Measurements from ENCODE around the gene DCPS. TPM values are rescaled to one million over a fixed set of nuclear protein-coding genes. Genes with fewer than 3 reads are reported as not detected.

Gene DCPS
- total RNA-seq, 1 experiment from 2014 or later, result 26.2 TPM

DNA sequence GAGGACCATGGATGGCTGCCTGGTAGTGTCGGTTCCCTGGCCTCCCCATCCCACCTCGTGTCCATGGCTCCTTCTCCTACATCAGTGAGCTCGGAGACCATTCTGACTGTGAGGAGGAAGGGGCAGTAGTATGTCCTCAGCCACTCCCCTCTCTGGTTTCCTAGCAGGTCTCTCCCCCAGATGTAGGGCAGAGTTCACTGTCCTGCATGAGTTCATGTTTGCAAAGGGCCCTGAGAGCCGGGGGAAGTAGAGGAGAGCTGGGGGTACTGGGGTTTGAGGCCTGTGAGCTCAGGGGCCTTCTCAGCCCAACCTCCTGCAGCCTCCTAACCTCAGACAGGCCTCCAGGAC, 33.2 kb downstream of the DCPS start (continued):
- no peak for TF ChIP-seq TEAD1 (CRISPR knock-in tag; IDR thresholded peaks at IDR 0.05)
- TF ChIP-seq ETV6 (CRISPR knock-in tag; IDR thresholded peaks at IDR 0.05), result no peak
- TF ChIP-seq, protein P1, sequence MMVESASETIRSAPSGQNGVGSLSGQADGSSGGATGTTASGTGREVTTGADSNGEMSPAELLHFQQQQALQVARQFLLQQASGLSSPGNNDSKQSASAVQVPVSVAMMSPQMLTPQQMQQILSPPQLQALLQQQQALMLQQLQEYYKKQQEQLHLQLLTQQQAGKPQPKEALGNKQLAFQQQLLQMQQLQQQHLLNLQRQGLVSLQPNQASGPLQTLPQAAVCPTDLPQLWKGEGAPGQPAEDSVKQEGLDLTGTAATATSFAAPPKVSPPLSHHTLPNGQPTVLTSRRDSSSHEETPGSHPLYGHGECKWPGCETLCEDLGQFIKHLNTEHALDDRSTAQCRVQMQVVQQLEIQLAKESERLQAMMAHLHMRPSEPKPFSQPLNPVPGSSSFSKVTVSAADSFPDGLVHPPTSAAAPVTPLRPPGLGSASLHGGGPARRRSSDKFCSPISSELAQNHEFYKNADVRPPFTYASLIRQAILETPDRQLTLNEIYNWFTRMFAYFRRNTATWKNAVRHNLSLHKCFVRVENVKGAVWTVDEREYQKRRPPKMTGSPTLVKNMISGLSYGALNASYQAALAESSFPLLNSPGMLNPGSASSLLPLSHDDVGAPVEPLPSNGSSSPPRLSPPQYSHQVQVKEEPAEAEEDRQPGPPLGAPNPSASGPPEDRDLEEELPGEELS (CRISPR knock-in tag; IDR thresholded peaks at IDR 0.05), result no peak
- no peak for TF ChIP-seq MYBL2 (CRISPR knock-in tag; IDR thresholded peaks at IDR 0.05)
- no peak for TF ChIP-seq NR2C2 (CRISPR knock-in tag; IDR thresholded peaks at IDR 0.05)
- TF ChIP-seq NFYB (CRISPR knock-in tag; conservative IDR thresholded peaks at IDR 0.05; ENCODE audit: low read depth), result no peak
- no peak for TF ChIP-seq MLX (CRISPR knock-in tag; IDR thresholded peaks at IDR 0.05)
- TF ChIP-seq SOX15 (CRISPR knock-in tag; IDR thresholded peaks at IDR 0.05), result no peak
- TF ChIP-seq ZNF121 (CRISPR knock-in tag; IDR thresholded peaks at IDR 0.05), result no peak
- TF ChIP-seq JAZF1 (CRISPR knock-in tag; IDR thresholded peaks at IDR 0.05), result no peak
- TF ChIP-seq, protein P2, sequence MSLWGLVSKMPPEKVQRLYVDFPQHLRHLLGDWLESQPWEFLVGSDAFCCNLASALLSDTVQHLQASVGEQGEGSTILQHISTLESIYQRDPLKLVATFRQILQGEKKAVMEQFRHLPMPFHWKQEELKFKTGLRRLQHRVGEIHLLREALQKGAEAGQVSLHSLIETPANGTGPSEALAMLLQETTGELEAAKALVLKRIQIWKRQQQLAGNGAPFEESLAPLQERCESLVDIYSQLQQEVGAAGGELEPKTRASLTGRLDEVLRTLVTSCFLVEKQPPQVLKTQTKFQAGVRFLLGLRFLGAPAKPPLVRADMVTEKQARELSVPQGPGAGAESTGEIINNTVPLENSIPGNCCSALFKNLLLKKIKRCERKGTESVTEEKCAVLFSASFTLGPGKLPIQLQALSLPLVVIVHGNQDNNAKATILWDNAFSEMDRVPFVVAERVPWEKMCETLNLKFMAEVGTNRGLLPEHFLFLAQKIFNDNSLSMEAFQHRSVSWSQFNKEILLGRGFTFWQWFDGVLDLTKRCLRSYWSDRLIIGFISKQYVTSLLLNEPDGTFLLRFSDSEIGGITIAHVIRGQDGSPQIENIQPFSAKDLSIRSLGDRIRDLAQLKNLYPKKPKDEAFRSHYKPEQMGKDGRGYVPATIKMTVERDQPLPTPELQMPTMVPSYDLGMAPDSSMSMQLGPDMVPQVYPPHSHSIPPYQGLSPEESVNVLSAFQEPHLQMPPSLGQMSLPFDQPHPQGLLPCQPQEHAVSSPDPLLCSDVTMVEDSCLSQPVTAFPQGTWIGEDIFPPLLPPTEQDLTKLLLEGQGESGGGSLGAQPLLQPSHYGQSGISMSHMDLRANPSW (CRISPR knock-in tag; conservative IDR thresholded peaks at IDR 0.05; ENCODE audit: low read depth), result no peak
- TF ChIP-seq ZBTB43 (CRISPR knock-in tag; IDR thresholded peaks at IDR 0.05), result no peak

DNA sequence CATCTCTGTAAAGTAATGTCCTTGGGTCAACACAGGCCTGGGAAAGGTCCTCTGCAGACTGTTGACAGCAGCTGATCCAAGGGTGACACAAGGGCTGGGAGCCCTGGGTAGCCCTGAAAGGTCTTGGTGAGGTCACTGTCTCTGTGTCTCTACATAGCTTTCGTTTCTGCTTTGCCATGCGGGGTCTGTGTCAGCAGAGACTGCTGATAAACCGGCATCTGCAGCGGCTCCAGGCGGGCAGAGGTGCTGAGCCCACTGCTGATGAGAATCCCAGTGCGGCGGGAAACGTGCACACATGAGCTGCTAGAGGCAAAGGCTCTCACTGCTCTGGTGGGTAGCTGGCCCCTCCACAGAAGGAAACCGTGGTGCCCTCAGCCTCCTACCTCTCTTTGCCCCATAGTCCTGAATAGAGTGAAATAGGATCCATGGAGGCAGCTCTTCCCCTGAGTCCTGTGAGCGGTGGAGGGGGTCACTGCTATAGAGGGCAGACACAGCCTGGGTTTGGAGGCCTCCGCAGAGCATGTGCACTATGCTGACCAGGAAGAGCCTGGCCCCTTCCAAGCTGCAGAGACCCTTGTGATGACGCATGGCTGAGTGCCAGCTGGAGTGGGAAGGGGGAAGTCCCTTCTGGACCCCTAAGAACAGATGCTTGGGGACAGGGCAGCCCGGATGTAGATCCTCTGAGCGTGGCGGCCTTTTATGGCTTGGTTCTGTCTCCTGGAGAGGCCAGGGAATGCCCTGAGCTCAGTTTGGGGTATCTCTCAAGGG, 33.8 kb downstream of the DCPS start:
- no peak overlapping the region for H3K4me3 Mint-ChIP-seq
- peaks cover 21% of the 10 kb centered on the region for H3K4me1 Mint-ChIP-seq
- no peak overlapping the region for H3K27ac Mint-ChIP-seq
- H3K36me3 Mint-ChIP-seq, result peaks cover 24% of the 10 kb centered on the region
- POLR2A ChIA-PET, result interaction anchor here (1.0 kb wide), 1 partner anchor 16 kb away, joined by 3 read pairs; no protein-coding TSS in a partner anchor
- DNase-seq (ENCODE audit: low spot score), result no peak
- no peaks in the 10 kb centered on the region for H3K27me3 Mint-ChIP-seq (ENCODE audit: low read depth)
- no peak for ATAC-seq
- CTCF ChIA-PET, result interaction anchor here (0.8 to 1.3 kb wide), 3 partner anchors 10 to 143 kb away, joined by 3 to 4 read pairs (median 3); partner anchors contain the start of gene ST3GAL4
- H3K9me3 Mint-ChIP-seq, result no peaks in the 10 kb centered on the region
- TF ChIP-seq FOXP1 (CRISPR knock-in tag; IDR thresholded peaks at IDR 0.05; ENCODE audit: borderline replicate concordance) (no peak), AFF4 (CRISPR knock-in tag; IDR thresholded peaks at IDR 0.05; ENCODE audit: borderline replicate concordance) (no peak), CREB1 (CRISPR knock-in tag; IDR thresholded peaks at IDR 0.05) (no peak), OVOL2 (CRISPR knock-in tag; IDR thresholded peaks at IDR 0.05; ENCODE audit: borderline replicate concordance) (no peak), SMAD3 (CRISPR knock-in tag; IDR thresholded peaks at IDR 0.05; ENCODE audit: borderline replicate concordance) (no peak), HMGA2 (CRISPR knock-in tag; IDR thresholded peaks at IDR 0.05) (no peak)
- TF ChIP-seq, protein P3, sequence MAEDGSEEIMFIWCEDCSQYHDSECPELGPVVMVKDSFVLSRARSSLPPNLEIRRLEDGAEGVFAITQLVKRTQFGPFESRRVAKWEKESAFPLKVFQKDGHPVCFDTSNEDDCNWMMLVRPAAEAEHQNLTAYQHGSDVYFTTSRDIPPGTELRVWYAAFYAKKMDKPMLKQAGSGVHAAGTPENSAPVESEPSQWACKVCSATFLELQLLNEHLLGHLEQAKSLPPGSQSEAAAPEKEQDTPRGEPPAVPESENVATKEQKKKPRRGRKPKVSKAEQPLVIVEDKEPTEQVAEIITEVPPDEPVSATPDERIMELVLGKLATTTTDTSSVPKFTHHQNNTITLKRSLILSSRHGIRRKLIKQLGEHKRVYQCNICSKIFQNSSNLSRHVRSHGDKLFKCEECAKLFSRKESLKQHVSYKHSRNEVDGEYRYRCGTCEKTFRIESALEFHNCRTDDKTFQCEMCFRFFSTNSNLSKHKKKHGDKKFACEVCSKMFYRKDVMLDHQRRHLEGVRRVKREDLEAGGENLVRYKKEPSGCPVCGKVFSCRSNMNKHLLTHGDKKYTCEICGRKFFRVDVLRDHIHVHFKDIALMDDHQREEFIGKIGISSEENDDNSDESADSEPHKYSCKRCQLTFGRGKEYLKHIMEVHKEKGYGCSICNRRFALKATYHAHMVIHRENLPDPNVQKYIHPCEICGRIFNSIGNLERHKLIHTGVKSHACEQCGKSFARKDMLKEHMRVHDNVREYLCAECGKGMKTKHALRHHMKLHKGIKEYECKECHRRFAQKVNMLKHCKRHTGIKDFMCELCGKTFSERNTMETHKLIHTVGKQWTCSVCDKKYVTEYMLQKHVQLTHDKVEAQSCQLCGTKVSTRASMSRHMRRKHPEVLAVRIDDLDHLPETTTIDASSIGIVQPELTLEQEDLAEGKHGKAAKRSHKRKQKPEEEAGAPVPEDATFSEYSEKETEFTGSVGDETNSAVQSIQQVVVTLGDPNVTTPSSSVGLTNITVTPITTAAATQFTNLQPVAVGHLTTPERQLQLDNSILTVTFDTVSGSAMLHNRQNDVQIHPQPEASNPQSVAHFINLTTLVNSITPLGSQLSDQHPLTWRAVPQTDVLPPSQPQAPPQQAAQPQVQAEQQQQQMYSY (CRISPR knock-in tag; IDR thresholded peaks at IDR 0.05), result no peak
- TF ChIP-seq, protein P4, sequence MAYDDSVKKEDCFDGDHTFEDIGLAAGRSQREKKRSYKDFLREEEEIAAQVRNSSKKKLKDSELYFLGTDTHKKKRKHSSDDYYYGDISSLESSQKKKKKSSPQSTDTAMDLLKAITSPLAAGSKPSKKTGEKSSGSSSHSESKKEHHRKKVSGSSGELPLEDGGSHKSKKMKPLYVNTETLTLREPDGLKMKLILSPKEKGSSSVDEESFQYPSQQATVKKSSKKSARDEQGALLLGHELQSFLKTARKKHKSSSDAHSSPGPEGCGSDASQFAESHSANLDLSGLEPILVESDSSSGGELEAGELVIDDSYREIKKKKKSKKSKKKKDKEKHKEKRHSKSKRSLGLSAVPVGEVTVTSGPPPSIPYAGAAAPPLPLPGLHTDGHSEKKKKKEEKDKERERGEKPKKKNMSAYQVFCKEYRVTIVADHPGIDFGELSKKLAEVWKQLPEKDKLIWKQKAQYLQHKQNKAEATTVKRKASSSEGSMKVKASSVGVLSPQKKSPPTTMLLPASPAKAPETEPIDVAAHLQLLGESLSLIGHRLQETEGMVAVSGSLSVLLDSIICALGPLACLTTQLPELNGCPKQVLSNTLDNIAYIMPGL (CRISPR knock-in tag; IDR thresholded peaks at IDR 0.05), result no peak
